ENCODE results near the gene ZNF609. TPM values are rescaled to one million over a fixed set of nuclear protein-coding genes. Genes with fewer than 3 reads are reported as not detected.

Gene ZNF609
- total RNA-seq, 1 donor from 2014 or later = 28.6 TPM

DNA sequence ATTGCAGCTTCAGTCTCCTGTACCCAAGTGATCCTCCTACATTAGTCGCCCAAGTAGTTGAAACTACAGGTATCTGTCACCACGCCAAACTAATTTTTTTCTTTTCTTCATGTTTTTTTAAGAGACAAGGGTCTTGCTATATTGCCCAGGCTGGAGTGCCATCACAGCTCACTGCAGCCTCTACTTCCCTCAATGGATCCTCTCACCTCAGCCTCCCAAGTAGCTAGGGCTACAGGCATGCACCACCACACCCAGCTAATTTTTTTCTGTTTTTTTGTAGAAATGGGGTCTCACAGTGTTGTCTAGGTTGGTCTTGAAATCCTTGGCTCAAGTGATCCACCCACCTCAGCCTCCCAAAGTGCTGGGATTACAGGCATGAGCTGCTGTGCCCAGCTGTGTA lies 89.5 kb downstream of the ZNF609 start:
- ChIA-PET CTCF (no interaction called here), POLR2A (interaction anchor here (0.5 kb wide), 1 partner anchor 8 kb away, joined by 3 read pairs; no protein-coding TSS in a partner anchor)
- TF ChIP-seq, protein P1, sequence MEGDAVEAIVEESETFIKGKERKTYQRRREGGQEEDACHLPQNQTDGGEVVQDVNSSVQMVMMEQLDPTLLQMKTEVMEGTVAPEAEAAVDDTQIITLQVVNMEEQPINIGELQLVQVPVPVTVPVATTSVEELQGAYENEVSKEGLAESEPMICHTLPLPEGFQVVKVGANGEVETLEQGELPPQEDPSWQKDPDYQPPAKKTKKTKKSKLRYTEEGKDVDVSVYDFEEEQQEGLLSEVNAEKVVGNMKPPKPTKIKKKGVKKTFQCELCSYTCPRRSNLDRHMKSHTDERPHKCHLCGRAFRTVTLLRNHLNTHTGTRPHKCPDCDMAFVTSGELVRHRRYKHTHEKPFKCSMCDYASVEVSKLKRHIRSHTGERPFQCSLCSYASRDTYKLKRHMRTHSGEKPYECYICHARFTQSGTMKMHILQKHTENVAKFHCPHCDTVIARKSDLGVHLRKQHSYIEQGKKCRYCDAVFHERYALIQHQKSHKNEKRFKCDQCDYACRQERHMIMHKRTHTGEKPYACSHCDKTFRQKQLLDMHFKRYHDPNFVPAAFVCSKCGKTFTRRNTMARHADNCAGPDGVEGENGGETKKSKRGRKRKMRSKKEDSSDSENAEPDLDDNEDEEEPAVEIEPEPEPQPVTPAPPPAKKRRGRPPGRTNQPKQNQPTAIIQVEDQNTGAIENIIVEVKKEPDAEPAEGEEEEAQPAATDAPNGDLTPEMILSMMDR (IDR thresholded peaks at IDR 0.05) = no peak
- H3K4me1 Mint-ChIP-seq = peaks cover 2% of the 10 kb centered on the region
- ATAC-seq (ENCODE audit: low read depth) = no peak
- intact Hi-C loops (cut with micrococcal nuclease) = no loop called here
- DNase-seq = no peak
- peaks cover 5% of the 10 kb centered on the region for H3K36me3 Mint-ChIP-seq (ENCODE audit: low read depth)
- no peak overlapping the region for H3K27ac Mint-ChIP-seq
- no peaks in the 10 kb centered on the region for H3K9me3 Mint-ChIP-seq
- no peaks in the 10 kb centered on the region for H3K27me3 Mint-ChIP-seq
- H3K4me3 Mint-ChIP-seq = no peak overlapping the region

DNA sequence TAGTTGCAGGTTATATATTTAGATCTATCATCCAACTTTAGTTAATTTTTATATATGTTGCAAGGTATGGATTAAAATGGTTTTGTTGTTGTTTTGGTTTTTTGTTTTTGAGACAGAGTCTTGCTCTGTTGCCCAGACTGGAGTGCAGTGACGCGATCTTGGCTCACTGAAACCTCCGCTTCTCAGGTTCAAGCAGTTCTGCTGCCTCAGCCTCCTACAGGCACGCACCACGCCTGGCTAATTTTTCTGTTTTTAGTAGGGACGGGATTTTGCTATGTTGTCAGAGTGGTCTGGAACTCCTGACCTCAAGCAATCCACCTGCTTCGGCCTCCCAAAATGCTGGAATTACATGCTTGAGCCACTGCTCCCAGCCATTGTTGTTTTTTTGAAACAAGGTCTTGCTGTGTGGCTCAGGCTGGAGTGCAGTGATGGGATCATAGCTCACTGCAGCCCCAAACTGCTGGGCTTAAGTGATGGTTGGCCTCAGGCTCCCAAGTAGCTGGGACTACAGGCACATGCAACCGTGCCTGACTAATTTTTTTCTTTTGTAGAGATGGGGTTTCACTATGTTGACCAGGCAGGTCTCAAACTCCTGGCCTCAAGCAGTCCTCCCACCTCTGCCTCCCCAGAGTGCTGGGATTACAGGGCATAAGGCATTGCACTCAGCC lies 92.0 kb downstream of the ZNF609 start:
- CTCF ChIA-PET = no interaction called here
- peaks cover 5% of the 10 kb centered on the region for H3K36me3 Mint-ChIP-seq (ENCODE audit: low read depth)
- H3K4me1 Mint-ChIP-seq = peaks cover 3% of the 10 kb centered on the region
- no peaks in the 10 kb centered on the region for H3K9me3 Mint-ChIP-seq
- H3K4me3 Mint-ChIP-seq = no peak overlapping the region
- intact Hi-C loops (cut with micrococcal nuclease) = no loop called here
- H3K27me3 Mint-ChIP-seq = no peaks in the 10 kb centered on the region
- TF ChIP-seq, protein P1 (IDR thresholded peaks at IDR 0.05) = no peak
- DNase-seq (no peak), ATAC-seq (ENCODE audit: low read depth) (no peak)
- POLR2A ChIA-PET = no interaction called here
- H3K27ac Mint-ChIP-seq = no peak overlapping the region

DNA sequence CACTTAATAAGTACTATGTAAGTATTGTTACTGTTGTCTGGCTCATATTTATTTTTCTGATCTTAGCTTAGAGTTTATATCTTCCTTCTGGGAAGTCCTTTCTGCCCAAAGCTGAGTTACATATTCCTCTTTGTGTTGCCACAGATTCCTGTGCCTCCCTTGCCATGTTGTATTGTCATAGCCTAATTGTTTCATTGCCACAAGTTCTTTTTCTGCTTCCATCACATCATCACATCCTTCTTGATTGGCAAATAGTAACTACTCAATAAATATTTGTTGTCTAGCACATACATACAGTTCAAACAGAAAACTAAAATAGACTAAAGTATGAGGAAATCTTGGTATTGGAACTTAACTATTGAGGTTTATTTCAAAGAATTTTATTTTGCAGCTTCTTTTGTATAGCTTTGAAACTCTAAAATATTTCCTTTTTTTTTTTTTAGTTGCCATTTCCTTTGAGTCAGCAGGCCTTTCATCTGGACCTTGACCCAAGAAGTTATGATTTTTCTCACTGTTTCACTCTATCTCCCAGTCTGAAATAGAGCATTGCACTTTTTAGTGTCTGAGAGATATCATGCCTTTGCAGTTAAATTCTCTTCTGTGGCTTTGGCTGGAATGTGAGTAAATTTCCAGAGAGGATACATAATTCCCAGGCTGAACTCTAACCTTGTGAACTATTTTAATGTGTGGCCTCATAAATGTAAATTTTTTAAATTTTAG lies 98.2 kb downstream of the ZNF609 start:
- Mint-ChIP-seq H3K27me3 (no peaks in the 10 kb centered on the region), H3K9me3 (no peaks in the 10 kb centered on the region), H3K27ac (no peak overlapping the region), H3K36me3 (ENCODE audit: low read depth) (peaks cover 4% of the 10 kb centered on the region), H3K4me3 (no peak overlapping the region), H3K4me1 (peaks cover 11% of the 10 kb centered on the region)
- intact Hi-C loops (cut with micrococcal nuclease) = no loop called here
- CTCF ChIA-PET = no interaction called here
- POLR2A ChIA-PET = no interaction called here
- ATAC-seq (ENCODE audit: low read depth) (no peak), DNase-seq (no peak)
- TF ChIP-seq, protein P1 (IDR thresholded peaks at IDR 0.05) = no peak

DNA sequence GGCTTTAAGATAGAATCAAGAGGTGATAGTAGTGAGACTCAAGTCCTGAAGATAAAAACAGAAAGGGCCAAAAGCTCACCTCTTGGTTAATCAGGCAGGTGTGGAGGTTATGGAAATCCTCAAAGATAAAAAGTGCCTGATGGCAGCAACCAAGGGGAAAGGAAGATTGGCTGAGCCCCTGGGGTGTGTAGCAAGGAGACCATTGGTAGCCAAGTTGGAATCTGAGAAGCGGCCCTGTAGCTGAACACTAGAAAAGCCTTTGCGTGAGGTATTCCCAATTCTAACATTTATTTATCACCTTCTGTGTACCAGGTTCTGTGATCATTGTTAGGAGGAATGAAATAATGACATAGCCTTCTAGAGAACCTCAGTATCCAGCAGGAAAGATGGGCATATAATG lies 98.9 kb downstream of the ZNF609 start:
- Mint-ChIP-seq H3K27ac (no peak overlapping the region), H3K4me3 (no peak overlapping the region), H3K4me1 (peaks cover 14% of the 10 kb centered on the region), H3K36me3 (ENCODE audit: low read depth) (peaks cover 4% of the 10 kb centered on the region), H3K27me3 (no peaks in the 10 kb centered on the region), H3K9me3 (no peaks in the 10 kb centered on the region)
- DNase-seq (no peak), ATAC-seq (ENCODE audit: low read depth) (no peak)
- CTCF ChIA-PET = no interaction called here
- TF ChIP-seq, protein P1 (IDR thresholded peaks at IDR 0.05) = no peak
- POLR2A ChIA-PET = no interaction called here
- intact Hi-C loops (cut with micrococcal nuclease) = no loop called here

DNA sequence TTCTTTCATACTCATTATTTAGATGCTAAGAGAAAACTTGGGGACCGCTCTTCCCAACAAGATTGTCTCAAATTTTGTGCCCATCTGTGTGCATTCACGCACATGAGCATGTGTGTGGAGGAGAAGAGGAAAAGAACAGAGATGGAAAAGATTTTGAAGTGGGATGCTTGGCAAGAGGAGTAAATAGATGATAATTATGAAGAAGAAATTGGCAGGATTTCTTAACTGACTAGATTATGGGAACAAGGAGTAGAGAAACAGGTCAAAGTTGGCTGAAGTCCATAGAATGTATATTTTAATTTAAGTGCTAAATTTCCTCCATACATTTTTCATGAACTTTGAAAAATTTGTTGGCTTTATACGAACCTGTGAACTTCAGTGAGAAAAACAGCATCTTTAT lies 100.1 kb downstream of the ZNF609 start:
- Mint-ChIP-seq H3K27me3 (no peaks in the 10 kb centered on the region), H3K9me3 (no peaks in the 10 kb centered on the region), H3K4me1 (peaks cover 23% of the 10 kb centered on the region), H3K4me3 (no peak overlapping the region), H3K27ac (no peak overlapping the region), H3K36me3 (ENCODE audit: low read depth) (peaks cover 4% of the 10 kb centered on the region)
- intact Hi-C loops (cut with micrococcal nuclease) = no loop called here
- ChIA-PET POLR2A (no interaction called here), CTCF (no interaction called here)
- DNase-seq (no peak), ATAC-seq (ENCODE audit: low read depth) (no peak)
- TF ChIP-seq, protein P1 (IDR thresholded peaks at IDR 0.05) = no peak
